Neural progenitor cell (in vitro differentiated cells): ENCODE data around the gene ZNF627.

ENCODE experiments used
- EZH2 ChIP-seq: fragments of 200-600 bp; sonication (generic); IDR thresholded peaks from 2 replicates; pipeline ENCODE4 v1.6.1; 2017; ENCODE audit warnings: antibody characterized with exemption, mild to moderate bottlenecking, moderate library complexity
- EZH2phosphoT487 ChIP-seq: fragments of 200-600 bp; sonication (generic); IDR thresholded peaks from 2 replicates; pipeline ENCODE4 v1.6.1; 2017; ENCODE audit warnings: antibody characterized with exemption
- TF ChIP-seq, protein P1 (sequence below): fragments of 200-600 bp; sonication (generic); IDR thresholded peaks from 2 replicates; pipeline ENCODE4 v1.5.1; 2017; ENCODE audit warnings: antibody characterized with exemption, mild to moderate bottlenecking

DNA sequence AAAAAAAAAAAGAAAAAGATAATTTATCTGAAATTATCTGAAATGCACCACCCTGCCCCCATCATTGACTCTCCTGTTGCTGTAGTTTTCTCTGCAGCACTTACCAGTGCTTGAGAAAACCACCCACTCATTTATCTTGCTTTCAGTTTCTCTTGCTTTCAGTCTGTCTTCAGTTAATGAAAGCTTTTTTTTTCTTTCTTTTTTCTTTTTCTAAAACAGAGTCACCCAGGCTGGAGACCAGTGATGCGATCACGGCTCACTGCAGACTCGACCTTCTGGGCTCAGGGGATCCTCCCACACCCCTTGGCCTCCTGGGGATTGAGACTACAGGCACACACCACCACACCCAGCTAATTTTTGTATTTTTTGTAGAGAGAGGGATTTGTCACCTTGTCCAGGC is 15.5 kb upstream of the ZNF627 start:
- TF ChIP-seq, protein P1, sequence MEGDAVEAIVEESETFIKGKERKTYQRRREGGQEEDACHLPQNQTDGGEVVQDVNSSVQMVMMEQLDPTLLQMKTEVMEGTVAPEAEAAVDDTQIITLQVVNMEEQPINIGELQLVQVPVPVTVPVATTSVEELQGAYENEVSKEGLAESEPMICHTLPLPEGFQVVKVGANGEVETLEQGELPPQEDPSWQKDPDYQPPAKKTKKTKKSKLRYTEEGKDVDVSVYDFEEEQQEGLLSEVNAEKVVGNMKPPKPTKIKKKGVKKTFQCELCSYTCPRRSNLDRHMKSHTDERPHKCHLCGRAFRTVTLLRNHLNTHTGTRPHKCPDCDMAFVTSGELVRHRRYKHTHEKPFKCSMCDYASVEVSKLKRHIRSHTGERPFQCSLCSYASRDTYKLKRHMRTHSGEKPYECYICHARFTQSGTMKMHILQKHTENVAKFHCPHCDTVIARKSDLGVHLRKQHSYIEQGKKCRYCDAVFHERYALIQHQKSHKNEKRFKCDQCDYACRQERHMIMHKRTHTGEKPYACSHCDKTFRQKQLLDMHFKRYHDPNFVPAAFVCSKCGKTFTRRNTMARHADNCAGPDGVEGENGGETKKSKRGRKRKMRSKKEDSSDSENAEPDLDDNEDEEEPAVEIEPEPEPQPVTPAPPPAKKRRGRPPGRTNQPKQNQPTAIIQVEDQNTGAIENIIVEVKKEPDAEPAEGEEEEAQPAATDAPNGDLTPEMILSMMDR = no peak
- TF ChIP-seq EZH2phosphoT487 (no peak), EZH2 (no peak)
